A549 treated with Mapracorat at 1 μM for 4 hours (cell line): ENCODE data around the gene RRH. TPM values are rescaled to one million over a fixed set of nuclear protein-coding genes. Genes with fewer than 3 reads are reported as not detected.

ENCODE experiments used
- total RNA-seq: library from RNA; stranded (reverse); fragments of 200-300 nt; extraction: Qiagen RNA extraction; gene quantifications from 5 replicates; pipeline ENCODE4 v1.2.3, GENCODE V29; 2022

RRH gene
- total RNA-seq: 0.08 to 0.17 TPM (median 0.12 TPM) in 3 of 5 replicates, not detected in the others

DNA sequence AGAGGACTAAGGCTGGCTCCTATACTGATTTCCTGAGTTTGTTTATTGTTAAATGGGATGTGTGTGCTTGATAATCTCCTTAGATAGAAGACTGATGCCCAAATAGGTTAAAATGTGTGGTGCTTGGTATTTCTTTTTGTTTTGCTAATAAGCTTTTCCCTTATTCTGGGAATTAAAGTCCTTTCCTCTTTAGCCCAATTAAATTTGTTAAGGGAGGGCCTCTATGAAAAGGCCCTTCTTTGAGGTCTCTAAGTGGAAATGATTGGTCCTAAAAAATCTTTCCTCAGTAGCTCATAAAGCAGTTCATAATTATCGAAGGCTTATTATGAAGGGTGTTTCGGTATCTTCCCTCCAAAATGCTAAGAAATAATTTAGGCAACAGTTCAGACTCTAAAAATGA, at the start of gene RRH:
TSS of gene RRH (plus strand) at position 301 of the 400 bp plus-strand sequence. CDS start at position 357, 56 bp downstream.

GRCh38 chr4:109801895-109802319, 25.9 kb upstream of the RRH start, which contains the start of gene CFI:
TSS of gene CFI (minus strand) at chr4:109801999. CDS start at chr4:109801971, 28 bp downstream.

GRCh38 chr4:109815151-109816081, 12.4 kb upstream of the RRH start, which contains the start of gene GAR1:
TSS of gene GAR1 (plus strand) at chr4:109815762. CDS start at chr4:109816165, 403 bp downstream.

DNA sequence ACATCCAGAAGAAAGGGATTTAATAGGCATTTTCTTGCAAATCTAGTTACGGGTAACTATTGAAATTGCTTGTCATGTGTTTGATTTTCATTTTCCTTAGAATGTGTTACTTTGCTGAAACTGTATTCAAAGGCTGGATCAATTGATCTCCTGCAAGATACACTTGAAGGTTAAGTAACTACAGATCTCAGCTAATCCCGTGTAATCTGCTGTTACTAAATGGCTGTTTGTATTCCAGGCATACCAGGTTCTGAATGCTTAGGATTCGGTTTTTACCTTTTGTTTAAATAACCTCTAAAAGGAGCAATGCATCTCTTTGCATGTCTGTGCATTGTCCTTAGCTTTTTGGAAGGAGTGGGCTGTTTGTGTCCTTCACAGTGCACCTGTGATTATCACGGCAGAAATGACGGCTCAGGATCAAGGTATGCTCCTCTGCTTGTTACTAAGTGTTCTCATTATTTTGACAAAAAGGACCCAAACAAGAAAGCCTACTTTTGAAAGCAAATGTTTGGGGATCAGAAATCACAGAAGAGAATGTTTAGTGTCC, 20.2 kb downstream of the RRH start, which contains the start of gene LRIT3:
TSS of gene LRIT3 (plus strand) at position 212 of the 547 bp plus-strand sequence. CDS start at position 307, 95 bp downstream.

Other genes starting within 250 kb of the RRH start
- gene CASP6, start 124.5 kb upstream of the RRH start, total RNA-seq: 13.1 to 16.5 TPM (median 15.5 TPM) in 5 replicates
- gene PLA2G12A, start 97.9 kb upstream of the RRH start, total RNA-seq: 3.4 to 15.2 TPM (median 10.1 TPM) in 5 replicates
- 0.46 to 0.97 TPM (median 0.69 TPM) in 5 replicates for gene CFI, start 26.0 kb upstream of the RRH start, total RNA-seq
- 37.1 to 43.8 TPM (median 43.2 TPM) in 5 replicates for gene GAR1, start 12.2 kb upstream of the RRH start, total RNA-seq
- 0.05 to 0.06 TPM in 2 of 5 replicates, not detected in the others for gene LRIT3, start 20.1 kb downstream of the RRH start, total RNA-seq
- 0.31 to 0.49 TPM (median 0.38 TPM) in 5 replicates for gene EGF, start 84.9 kb downstream of the RRH start, total RNA-seq